LNCAP (cell line): Measurements from ENCODE around the gene EMB.
A peak's percentile ranks its signal among the peaks of the same experiment; 100 is the strongest.

ENCODE experiments used
- TF ChIP-seq, protein P1 (sequence below): fragments of 450-650 bp; IDR thresholded peaks from 2 replicates; pipeline ENCODE4 v1.5.1; 2017; ENCODE audit warnings: mild to moderate bottlenecking

Gene EMB, protein sequence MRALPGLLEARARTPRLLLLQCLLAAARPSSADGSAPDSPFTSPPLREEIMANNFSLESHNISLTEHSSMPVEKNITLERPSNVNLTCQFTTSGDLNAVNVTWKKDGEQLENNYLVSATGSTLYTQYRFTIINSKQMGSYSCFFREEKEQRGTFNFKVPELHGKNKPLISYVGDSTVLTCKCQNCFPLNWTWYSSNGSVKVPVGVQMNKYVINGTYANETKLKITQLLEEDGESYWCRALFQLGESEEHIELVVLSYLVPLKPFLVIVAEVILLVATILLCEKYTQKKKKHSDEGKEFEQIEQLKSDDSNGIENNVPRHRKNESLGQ

DNA sequence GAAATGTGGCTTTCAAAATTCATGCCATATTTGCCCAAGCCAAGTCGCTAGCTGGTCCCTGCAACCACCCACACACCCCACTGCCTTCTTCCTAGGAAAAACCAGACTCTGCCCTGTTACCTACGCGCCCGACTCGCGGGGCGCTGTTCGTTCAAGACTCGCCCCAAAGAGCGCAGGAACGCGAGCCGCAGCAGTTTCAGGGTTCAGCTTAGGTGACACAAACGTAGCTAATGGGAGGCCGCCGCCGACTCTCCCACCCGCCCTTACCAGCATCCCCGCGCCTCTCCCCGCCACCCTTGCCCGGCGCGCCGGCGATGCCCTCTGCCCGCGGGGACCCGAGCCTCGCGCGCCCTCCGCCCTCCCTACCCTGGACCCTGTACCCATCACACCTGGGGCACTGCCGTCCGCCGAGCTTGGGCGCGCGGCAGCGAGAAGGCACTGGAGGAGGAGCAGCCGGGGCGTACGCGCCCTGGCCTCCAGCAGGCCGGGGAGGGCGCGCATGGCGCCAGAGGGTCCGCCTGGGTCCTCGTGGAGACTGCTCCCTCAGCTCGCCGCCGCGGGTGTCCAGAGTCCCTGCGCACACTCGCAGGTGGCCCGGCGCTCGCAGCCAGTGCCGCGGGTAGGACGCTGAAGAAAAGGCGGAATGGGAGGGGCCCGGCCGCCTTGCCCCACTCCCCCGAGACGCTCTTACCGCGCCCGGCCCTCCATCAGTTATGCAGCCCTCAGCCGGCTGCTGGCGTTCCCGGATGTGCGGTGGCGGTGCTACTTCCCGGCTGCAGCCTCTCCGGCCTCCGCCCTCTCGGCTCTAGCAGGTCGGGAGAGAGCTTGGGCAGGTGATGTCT is at the start of gene EMB:
EMB (minus strand) TSS at position 638 of the 842 bp plus-strand sequence; CDS start at position 501, 137 bp downstream.
- TF ChIP-seq, protein P1, sequence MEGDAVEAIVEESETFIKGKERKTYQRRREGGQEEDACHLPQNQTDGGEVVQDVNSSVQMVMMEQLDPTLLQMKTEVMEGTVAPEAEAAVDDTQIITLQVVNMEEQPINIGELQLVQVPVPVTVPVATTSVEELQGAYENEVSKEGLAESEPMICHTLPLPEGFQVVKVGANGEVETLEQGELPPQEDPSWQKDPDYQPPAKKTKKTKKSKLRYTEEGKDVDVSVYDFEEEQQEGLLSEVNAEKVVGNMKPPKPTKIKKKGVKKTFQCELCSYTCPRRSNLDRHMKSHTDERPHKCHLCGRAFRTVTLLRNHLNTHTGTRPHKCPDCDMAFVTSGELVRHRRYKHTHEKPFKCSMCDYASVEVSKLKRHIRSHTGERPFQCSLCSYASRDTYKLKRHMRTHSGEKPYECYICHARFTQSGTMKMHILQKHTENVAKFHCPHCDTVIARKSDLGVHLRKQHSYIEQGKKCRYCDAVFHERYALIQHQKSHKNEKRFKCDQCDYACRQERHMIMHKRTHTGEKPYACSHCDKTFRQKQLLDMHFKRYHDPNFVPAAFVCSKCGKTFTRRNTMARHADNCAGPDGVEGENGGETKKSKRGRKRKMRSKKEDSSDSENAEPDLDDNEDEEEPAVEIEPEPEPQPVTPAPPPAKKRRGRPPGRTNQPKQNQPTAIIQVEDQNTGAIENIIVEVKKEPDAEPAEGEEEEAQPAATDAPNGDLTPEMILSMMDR, result peak; percentile 35; the same call in 1 of the 2 replicates

DNA sequence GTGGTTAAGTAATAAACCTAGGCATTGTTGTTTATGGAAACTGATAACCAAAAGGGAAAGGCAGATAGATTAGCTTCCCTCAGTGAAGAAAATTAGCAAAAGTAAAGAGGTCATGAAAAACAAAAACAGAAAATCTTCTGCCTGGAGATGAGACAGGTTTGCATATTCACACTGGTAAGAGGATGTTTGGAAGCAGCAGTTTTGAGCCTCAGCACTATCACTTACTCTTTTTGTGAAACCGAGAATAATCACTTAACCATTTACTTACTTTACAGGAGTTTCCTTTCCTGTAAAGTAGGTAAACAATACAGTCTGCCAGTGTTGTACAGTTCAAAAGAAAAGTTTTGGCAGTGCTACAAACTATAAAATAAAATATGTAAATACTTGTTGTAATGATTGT is 35.5 kb upstream of the EMB start:
- TF ChIP-seq, protein P1, result no peak

DNA sequence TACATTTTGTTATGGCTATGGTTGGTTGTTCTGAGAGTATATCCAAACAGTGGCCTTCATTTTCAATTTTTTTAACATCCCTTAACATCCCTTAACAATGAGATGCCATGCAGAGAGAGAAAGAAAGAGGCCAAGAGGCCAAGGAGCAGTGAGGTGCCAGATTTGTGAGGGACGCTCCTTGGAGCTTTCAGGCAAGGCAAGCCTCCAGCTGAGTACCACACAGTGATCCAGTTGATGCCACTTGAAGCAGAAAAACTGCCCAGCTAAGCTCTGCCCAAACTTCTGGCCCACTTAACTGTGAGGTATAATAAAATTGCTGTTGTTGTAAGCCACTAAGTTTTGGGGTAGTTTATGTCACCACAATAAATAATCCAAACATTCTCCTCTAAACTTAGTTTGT is 22.6 kb upstream of the EMB start:
- TF ChIP-seq, protein P1, result no peak

DNA sequence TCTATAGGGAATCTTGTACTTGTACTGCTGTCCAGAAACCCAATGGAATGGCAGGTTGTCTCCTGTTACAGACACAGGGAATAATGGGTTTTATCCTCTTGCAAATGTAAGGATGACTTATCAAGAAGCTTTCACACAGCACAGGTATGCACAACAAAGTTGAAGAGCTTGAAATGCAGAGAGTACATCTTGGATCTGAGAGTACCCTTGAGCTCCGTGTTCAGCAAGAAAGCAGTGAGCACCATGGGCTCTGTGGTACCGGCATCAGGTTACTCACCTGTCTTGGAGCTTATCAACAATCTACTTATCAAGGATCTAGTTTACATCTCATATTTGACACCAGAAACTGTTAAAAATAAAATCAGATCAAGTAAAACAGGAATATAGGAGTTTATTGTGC is 22.0 kb upstream of the EMB start:
- TF ChIP-seq, protein P1, result no peak

DNA sequence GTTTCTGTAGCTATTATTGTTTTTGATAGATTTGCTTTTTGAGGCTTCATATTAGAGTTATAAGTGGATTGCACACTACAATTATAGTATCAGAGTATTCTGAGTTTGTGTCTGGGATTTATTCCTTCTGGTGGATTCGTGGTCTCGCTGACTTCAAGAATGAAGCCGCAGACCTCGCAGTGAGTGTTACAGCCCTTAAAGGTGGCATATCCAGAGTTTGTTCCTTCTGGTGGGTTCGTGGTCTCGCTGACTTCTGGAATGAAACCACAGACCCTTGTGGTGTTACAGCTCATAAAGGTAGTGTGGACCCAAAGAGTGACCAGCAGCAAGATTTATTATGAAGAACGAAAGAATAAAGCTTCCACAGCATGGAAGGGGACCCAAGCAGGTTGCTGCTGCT is 6.9 kb upstream of the EMB start:
- TF ChIP-seq, protein P1, result no peak

DNA sequence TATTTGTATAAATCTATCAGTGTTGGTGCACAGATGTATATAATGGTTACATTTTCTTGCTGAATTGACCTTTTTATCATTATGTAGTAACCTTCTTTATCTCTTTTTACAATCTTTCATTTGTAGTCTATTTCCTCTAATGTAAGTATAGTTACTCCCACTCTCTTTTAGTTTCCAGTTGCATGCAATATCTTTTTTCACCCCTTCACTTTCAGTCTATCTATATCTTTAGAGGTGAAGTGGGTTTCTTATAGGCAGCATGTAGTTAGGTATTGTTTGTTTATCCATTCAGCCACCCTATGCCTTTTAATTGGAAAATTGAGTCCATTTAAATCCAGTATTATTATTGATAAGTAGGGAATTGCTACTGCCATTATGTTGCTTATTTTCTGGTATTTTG is 6.1 kb upstream of the EMB start:
- TF ChIP-seq, protein P1, result no peak

DNA sequence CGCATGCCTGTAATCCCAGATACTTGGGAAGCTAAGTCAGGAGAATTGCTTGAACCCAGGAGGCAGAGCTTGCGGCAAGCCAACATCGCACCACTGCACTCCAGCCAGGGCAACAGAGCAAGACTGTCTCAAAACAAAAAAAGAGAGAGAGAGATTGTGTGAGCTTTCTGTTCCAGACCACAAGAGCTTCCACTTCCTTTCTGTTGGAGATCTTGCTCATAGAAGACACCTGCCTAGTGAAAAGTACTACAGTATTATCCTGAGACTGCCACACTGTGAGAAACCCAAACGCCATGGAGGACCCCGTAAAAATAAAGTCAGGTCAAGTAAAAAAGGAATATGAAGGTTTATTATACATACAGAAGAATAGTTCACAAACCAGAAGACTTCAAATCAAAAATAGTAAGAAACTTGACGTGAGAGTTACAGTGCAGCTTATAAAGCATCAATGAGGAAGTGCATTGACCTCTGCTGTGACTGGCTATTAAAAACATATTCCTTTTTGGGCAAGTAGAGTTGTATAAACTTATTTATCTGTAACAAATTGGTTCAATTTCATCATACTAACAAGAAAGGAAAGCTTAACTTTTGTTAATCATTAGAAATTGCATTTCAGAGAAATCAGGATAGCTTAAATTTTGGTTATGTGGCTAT is 4.3 kb upstream of the EMB start:
- TF ChIP-seq, protein P1, result no peak
